Activated naive CD4-positive, alpha-beta T cell (primary cell): Measurements from ENCODE around the gene ALKBH6.
A peak's percentile ranks its signal among the peaks of the same experiment; 100 is the strongest.
"Not testable (repeated sequence)": the region's sequence is repeated elsewhere in the genome, so short reads cannot be mapped to it uniquely, and the experiment has no call there.

ENCODE experiments used
- DNase-seq, 4 experiments: peaks; one replicate each; lab custom pipeline; 2025; lab: John Stamatoyannopoulos, UW

Gene ALKBH6

DNA sequence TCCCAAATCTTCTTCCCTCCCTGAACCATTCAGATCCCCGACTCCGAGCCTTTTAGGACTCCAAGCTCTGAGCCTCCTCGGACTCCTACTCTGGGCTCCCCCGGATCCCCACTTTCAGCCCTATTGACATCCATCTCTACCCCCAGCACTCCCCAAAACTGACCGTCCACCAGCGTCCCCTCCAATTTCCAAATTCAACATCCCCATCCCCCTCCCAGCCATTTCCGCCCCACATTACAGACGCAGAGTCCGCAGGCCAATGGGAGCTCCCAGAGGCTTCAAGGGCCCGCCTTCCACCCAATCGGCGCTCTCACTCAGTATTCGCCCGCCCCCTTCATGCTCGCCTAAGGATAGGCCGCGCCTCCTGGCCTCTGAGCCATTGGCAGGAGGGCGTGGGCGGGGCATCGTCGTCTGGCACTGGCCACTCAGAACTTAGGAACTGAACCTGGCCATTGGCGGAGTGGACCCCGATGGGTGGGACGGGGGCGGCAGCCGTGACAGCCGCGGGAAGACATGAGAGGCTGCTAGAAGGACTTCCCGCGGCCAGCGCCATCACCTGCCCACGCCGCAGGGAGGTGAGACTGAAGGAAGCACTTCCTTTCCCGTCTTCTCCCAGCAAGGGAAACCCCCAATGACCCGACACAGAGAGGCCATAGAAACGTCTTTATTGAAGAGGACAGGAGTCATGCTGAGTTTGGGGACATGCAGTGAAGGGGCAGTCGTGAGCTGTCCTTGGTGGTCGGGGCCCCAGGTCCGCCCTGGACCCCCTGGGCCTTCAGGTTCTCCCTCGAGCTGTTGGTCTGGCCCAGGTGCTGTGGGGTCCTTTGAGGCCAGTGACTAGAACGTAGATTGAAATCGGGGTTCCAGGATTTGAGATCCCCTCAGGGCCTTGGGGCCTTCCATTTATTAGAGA, at the start of gene ALKBH6:
Gene ALKBH6 (minus strand): TSS at position 202 of the 913 bp plus-strand sequence. CDS start 816 bp downstream, outside the sequence.
- DNase-seq = peak; percentile 93 to 98 (median 96)

DNA sequence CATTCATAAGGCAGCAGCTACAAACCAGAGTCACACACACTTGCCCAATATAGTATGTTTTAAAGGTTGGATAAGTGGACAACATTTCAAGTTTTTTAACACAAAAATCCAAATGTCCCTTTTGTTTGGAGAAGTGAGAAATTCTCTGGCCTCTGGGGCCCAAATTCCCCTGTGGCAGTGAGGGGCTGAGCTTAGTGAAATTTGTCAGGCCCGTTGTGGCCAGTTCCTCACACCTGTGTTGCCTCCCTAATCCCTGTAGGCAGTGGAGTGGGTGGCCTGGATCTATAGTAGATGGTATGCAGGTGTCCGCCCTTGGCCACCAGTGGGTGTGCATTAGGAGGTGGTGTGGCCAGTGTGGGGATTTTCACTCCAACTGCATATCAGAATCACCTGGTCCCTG, 47.4 kb upstream of the ALKBH6 start:
- DNase-seq = no peak

DNA sequence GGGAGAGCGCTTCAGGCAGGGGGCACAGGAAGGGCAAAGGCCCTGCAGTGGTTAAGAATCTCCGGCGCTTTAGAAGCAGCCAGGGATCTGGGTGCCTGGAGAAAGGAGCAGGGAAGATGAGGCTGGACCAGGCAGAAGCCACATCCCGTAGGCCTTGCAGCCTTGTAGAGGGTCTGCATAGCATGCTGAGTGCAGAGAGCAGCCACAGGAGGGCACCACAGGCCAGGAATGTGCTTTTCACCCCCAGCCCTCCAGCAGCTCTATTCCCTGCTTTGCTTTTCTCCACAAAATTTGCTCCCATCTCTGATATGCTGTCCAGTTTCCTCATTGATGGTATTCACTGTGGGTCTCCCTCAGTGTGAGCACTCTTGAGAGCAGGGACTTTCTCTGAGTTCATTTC, 46.4 kb upstream of the ALKBH6 start:
- DNase-seq = peak in 1 of 4 experiments; percentile 1

DNA sequence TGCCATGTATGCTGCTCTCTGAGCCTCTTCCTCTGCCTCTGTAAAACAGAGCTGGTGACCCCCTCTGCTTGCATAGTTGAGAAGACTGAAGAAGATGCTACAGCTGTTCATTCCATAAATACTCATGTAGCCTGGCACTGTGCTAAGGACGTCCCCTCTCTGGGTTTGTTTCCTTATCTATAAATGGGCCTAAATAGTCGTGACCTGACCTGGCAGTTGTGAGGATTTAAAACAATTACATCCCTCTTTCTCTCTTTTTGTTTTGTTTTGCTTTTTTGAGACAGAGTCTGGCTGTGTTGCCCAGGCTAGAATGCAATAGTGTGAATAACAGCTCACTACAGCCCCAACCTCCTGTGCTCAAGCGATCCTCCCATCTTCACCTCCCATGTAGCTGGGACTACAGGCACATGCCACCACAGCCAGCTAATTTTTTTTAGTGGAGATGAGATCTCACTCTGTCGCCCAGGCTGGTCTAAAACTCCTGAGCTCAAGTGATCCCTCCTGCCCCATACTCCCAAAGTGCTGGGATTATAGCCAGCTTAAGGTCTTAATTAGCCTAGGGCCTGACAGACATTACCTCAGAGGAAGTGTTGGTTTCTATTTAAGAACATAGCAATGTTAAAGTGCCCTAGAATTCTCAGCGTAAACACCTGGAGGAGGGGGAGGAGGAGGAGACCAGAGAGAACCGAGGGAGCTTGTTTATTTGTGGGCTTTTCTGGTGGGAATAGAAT, 45.3 kb upstream of the ALKBH6 start:
- no peak for DNase-seq

GRCh38 chr19:36058481-36059179, 44.6 kb upstream of the ALKBH6 start:
- DNase-seq = no peak

GRCh38 chr19:36054733-36055686, 41.0 kb upstream of the ALKBH6 start, which contains the start of gene WDR62:
Gene WDR62 (plus strand): TSS chr19:36054897. CDS start chr19:36054972, 75 bp downstream.
- peak; percentile 94 to 98 (median 96) for DNase-seq

DNA sequence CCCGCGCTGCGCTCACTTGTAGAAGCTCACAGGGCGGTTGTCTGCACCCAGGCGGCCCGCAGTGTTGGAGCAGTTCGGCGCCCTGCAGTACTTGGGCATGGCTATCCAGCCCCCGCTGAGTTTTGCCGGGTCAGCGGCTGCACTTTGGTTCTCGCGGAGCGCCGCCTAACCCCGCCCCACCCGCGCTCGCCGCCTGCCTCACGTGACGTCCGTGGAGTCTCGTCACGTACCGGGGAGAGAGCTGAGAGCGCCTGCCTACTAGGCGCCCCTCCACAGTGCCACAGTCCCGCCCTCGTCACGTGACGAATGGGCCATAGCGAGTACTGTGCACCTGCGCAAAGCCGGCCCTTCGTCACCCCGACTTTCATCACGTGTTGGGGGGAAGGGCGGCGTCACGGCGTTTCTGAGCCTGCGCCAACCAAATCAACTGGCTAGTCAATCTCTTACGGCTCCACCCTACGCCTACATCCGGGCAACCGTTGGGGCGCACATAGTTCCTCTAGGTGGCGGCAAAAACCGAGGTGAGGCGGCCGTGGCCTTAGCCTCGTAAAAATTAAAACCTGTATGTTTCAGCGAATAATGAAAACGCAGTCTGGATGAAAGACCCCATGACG, 40.2 kb upstream of the ALKBH6 start, which contains the start of gene THAP8:
Gene THAP8 (minus strand): TSS at position 167 of the 614 bp plus-strand sequence. CDS start 68 bp downstream, at position 99.
- DNase-seq = peak; percentile 98 to 100 (median 99)

DNA sequence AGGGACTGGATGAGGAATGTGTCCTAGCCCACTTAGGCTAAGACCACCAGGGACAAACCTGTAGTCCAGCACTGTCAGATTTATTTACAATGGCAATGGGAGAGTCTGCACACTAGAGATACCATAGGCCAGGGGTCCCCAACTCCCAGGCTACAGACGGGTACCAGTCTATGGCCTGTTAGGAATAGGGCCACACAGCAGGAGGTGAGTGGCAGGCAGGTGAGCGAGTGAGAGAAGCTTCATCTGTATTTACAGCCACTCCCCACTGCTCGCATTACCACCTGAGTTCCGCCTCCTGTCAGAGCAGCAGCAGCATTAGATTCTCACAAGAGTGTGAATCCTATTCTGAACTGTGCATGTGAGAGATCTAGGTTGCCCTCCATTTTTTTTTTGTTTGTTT, 37.6 kb upstream of the ALKBH6 start:
- no peak for DNase-seq

GRCh38 chr19:36051236-36051635, 37.2 kb upstream of the ALKBH6 start:
- no peak for DNase-seq

DNA sequence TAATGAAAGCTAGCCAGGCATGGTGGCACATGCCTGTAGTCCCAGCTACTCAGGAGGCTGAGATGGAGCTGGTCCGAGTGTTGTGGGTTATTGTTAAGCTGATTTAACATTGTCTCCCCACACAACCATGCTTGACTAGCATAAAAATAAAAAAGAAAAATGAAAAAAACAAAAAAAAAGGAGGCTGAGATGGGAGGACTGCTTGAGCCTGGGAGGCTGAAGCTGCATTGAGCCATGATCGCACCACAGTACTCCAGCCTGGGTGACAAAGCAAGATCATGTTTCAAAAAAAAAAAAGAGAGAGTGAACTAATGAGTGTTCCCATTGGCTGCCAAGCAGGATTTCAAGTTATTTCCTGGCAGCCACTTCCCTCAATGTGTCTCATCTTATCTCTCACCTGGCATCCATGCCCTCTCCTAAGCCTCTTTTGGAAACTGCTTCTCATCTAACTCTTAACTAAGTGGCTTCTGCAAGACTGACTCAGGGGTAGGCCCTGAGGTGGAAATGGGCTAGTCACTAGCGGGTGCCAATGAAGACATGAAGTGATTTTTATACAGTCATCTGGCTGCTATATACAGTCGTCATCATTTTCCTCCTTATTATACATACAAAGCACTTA, 35.2 kb upstream of the ALKBH6 start:
- DNase-seq = no peak

GRCh38 chr19:36047835-36048234, 33.8 kb upstream of the ALKBH6 start:
- DNase-seq = no peak

GRCh38 chr19:36046443-36047050, 32.5 kb upstream of the ALKBH6 start:
- DNase-seq = no peak

GRCh38 chr19:36043952-36044351, 29.9 kb upstream of the ALKBH6 start:
- no peak for DNase-seq

- no peak for DNase-seq
These were observed 27.8 kb upstream of the ALKBH6 start for GRCh38 chr19:36041831-36042230.

DNA sequence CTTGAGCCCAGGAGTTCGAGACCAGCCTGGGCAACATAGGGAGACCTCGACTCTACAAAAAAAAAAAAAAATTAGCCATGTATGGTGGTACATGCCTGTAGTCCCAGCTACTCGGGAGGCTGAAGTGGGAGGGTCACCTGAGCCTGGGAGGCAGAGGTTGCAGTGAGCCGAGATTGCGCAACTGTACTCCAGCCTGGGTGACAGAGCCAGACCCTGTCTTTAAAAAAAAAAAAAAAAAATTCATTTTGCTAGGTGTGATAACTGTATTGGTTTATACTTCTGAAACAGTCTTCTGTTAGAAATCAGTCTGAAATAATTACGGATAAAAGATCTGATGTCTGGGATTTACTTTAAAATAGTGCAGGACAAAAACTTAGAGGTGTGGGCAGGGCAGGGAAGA, 27.1 kb upstream of the ALKBH6 start:
- not testable (repeated sequence) for DNase-seq

DNA sequence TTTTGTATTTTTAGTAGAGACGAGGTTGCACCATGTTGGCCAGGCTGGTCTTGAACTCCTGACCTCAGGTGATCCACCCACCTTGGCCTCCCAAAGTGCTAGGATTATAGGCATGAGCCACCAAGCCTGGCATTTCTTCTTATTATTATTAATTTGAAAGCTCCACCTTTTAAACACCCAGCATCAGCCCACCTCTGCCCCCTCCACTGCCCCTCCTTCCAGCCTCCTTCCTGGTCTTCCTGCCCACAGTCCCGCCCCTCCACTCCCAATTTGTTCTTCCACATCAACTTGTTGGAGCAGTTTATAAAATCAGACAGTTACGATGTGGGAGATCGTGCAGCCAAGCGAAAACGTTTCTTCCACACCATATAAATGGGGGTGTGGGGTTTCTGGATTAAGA, 26.5 kb upstream of the ALKBH6 start:
- DNase-seq = no peak

DNA sequence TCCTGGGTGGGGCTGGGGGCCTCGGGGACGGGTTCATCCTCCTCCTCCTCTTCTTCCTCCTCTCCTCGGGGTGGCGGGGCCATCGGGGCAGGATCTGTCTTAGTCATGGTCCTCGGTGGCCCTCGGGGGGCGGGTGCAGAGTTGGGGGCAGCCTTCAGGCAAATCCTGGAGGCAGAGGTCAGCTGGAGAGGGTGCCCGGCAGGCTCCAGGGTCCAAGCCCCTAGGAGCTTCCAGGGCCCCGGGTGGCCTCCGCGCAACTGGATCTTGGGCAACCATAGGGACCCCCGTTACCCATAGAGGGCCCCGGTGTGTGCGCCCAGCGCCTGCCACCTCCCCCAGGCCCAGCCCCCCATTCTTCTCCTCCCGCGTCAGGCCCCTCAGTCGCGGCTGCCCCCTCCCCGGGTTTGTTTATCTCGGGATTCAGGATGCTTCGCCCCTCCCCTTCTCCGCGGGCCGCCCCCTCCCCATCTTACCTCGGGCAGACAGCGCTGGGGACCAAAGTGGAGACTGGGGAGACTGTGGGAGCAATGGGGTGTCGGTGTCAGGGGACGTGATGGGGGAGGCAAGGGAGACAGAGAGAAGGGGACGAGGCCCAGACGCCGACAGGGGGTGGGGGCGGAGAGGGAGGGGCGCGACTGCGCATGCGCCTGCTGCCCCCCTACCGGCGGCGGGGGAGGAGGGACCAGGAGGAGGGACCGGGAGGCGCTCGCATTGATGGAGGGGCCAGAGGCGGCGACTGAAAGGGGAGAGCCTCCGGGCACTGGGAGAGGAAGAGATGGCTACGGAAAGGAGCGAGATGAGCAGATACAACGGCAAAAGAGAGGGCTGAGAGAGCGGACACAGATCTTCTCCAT, 18.5 kb upstream of the ALKBH6 start, which contains the start of gene CLIP3:
Gene CLIP3 (minus strand): TSS at position 623 of the 854 bp plus-strand sequence. CDS start 516 bp downstream, at position 107.
- DNase-seq = peak in 2 of 4 experiments; percentile 24 to 46

GRCh38 chr19:36031308-36031707, 17.3 kb upstream of the ALKBH6 start:
- DNase-seq = no peak
